Effector memory CD4-positive, alpha-beta T cell (primary cell): ENCODE results near the gene ZNF740.
"Not testable (repeated sequence)": the region's sequence is repeated elsewhere in the genome, so short reads cannot be mapped to it uniquely, and the experiment has no call there.

Source experiments
- DNase-seq, 3 donors: peaks; one replicate each; pipeline ENCODE4 v3.0.0-alpha.2; 2020
- H3K27ac ChIP-seq: 2 replicates; pipeline ENCODE4 v1.7.0; 2013; ENCODE audit warnings: mild to moderate bottlenecking, low read length, moderate library complexity; ENCODE audit not compliant: insufficient read depth, poor library complexity, severe bottlenecking
- H3K27me3 ChIP-seq: replicated peaks from 2 replicates; pipeline ENCODE4 v1.7.0; 2013; ENCODE audit warnings: mild to moderate bottlenecking, low read length; ENCODE audit not compliant: insufficient read depth, control insufficient read depth, poor library complexity, severe bottlenecking
- H3K36me3 ChIP-seq: 2 replicates; pipeline ENCODE4 v1.7.0; 2013; ENCODE audit warnings: mild to moderate bottlenecking, low read length, moderate library complexity; ENCODE audit not compliant: control insufficient read depth, insufficient read depth
- H3K4me1 ChIP-seq: 2 replicates; pipeline ENCODE4 v1.7.0; 2013; ENCODE audit warnings: low read length, mild to moderate bottlenecking; ENCODE audit not compliant: control insufficient read depth, insufficient read depth, poor library complexity, severe bottlenecking
- H3K4me3 ChIP-seq: 2 replicates; pipeline ENCODE4 v1.7.0; 2013; ENCODE audit warnings: low read length, low read depth, mild to moderate bottlenecking; ENCODE audit not compliant: insufficient read depth, poor library complexity, severe bottlenecking
- H3K9me3 ChIP-seq: 2 replicates; pipeline ENCODE4 v1.7.0; 2013; ENCODE audit warnings: mild to moderate bottlenecking, low read length, moderate library complexity; ENCODE audit not compliant: control insufficient read depth

Gene ZNF740

DNA sequence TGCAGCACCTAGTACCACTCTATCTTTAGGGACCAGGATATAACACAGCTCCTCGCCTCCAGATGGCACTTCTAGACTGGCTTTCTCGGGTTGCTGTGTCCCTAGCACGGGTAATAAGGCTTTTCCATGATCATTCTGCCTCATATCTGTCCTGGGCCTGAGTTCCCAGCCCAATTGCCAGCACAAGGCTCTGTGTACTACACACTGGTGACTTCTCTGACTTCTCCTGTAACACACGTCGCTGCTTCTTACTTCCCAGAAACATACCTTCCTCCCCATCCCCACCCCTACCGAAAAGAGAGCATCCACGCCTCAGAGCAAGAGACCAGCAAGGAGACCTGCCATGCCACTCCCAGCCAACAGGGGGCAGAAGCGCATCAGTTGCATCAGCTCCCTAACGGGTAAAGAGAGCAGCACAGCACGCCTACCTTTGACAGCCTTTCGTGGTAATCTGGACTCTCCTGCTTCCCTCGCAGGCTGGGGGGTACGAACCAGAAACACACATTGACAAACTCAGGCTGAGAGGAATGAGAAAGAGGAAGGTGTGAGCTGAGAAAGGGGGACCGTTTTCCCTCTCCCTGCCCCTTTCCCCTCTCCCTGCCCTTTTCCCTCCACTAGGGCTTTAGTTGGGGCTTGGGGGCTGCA, 21.2 kb upstream of the ZNF740 start:
- Histone ChIP-seq H3K27ac (no peak overlapping the region), H3K4me1 (peaks cover 5% of the 10 kb centered on the region), H3K27me3 (no peaks in the 10 kb centered on the region), H3K36me3 (no peaks in the 10 kb centered on the region), H3K4me3 (no peak overlapping the region), H3K9me3 (no peaks in the 10 kb centered on the region)
- peak; percentile 72 to 79 (median 72) for DNase-seq

DNA sequence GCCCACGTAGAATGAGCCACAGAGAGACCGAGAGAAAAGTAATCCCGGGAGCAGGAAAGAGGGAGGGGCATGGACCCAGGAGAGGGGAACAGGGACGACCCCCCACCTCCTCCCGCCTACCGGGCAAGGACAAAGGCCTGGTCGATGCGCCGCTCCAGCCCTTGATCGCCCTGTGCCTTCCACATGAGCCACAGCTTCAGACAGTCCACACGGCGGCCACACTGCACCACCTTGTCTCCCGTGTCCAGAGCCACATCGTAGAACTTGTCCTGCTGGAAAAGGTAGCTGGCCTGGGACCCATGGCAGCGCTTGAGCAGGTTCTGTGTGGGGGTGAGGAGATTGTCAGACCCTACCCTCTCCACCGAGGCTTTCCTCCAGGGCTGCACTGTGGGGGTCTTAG, 20.5 kb upstream of the ZNF740 start:
- no peaks in the 10 kb centered on the region for H3K9me3 ChIP-seq
- peaks cover 5% of the 10 kb centered on the region for H3K4me1 ChIP-seq
- H3K36me3 ChIP-seq, result no peaks in the 10 kb centered on the region
- no peaks in the 10 kb centered on the region for H3K27me3 ChIP-seq
- no peak overlapping the region for H3K4me3 ChIP-seq
- H3K27ac ChIP-seq, result no peak overlapping the region
- no peak for DNase-seq

DNA sequence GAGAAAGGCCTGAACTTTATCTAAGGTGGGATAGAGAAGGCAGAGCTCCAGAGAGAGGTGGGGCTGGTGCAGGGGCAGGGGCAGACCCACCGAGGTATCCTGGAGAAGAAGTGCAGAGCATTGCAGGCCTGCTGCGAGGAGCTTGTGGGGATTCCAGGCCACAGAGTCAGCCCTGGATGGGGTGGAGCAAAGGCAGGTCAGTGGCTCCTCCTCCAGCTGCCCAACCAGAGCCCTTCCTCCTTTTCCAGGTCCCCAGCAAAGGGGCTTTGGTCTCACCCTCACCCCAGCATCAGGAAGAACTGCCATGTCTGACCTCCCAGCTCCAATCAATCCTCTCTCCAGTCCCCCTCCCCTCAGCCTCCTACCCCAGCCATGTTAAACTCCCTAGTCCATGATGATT, 19.8 kb upstream of the ZNF740 start:
- Histone ChIP-seq H3K27ac (no peak overlapping the region), H3K27me3 (no peaks in the 10 kb centered on the region), H3K4me3 (no peak overlapping the region), H3K4me1 (peaks cover 5% of the 10 kb centered on the region), H3K36me3 (no peaks in the 10 kb centered on the region), H3K9me3 (no peaks in the 10 kb centered on the region)
- no peak for DNase-seq

DNA sequence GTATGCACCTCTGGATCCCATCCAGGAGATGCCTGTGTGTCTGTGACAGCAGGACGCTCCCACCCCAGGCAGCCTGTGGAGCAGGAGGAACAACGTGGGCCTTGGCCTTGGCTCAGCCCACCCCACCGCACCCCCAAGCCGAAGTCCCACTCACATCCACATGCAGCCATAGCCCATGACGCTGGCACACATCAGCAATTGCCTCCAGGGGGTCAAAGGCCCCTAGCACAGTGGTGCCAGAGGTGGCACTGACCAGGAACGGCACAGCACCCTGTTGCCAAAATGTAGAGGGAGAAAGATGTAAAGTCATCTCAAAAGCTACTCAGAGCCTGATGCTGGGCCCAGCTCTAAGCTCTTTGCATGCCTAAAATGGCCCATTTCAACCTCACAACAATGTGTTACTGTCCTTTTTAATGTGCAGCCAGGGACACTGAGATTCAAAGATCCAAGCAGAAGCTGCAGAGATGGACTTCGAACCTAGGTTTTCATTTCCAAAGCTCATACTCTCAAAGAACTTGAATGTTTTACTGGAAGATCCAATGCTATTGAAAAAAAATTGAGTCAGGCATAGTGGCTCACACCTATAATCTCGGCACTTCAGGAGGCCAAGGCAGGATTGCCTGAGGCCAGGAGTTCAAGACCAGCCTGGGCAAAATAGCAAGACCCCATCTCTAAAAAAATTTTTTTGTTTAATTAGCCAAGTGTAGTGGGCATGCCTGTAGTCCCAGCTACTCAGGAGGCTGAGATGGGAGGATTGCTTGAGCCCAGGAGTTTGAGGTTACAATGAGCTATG, 19.2 kb upstream of the ZNF740 start:
- DNase-seq, result no peak
- no peaks in the 10 kb centered on the region for H3K9me3 ChIP-seq
- no peak overlapping the region for H3K4me3 ChIP-seq

DNA sequence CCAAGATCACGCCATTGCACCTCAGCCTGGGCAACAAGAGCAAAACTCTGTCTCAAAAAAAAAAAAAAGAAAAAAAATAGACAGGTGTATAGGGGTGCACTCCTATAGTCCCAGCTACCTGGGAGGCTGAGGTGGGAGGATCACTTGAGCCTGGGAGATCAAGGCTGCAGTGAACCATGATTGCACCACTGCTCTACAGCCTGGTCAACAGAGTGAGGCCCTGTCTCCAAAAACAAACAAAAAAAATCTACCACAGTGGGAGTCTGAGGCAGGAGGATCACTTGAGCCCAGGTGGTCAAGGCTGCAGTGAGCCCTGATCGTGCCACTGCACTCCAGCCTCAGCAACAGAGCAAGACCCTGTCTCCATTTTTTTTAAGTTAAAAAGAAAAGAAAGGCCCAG, 17.5 kb upstream of the ZNF740 start:
- DNase-seq, result not testable (repeated sequence)

More for the DNA sequence above, 19.2 kb upstream of the ZNF740 start:
- H3K27ac ChIP-seq, result no peak overlapping the region
- no peaks in the 10 kb centered on the region for H3K36me3 ChIP-seq
- no peaks in the 10 kb centered on the region for H3K27me3 ChIP-seq
- peaks cover 5% of the 10 kb centered on the region for H3K4me1 ChIP-seq

DNA sequence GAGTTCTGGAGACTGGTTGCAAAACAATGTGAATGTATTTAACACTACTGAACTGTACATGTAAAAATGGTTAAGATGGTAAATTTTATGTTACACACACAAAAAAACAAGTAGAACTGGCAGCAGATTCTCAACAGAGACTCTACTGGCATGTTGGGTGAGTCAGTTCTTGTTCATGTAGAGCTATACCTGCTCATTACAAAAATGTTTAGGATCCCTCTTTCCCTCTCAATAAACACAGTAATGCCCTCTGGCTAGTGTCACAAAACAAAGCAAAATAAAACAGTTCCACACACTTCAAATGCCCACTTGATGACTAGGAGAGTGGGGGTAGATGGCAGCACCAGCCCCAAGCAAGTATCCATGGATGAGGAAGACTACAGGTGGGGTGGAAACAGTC, 13.7 kb upstream of the ZNF740 start:
- no peak for DNase-seq
- Histone ChIP-seq H3K36me3 (no peaks in the 10 kb centered on the region), H3K4me1 (no peaks in the 10 kb centered on the region), H3K27ac (no peak overlapping the region), H3K4me3 (no peak overlapping the region), H3K9me3 (no peaks in the 10 kb centered on the region), H3K27me3 (no peaks in the 10 kb centered on the region)

More for the DNA sequence above, 17.5 kb upstream of the ZNF740 start:
- not testable (repeated sequence) for H3K36me3 ChIP-seq, H3K9me3 ChIP-seq, H3K4me3 ChIP-seq, H3K4me1 ChIP-seq, H3K27ac ChIP-seq, H3K27me3 ChIP-seq

DNA sequence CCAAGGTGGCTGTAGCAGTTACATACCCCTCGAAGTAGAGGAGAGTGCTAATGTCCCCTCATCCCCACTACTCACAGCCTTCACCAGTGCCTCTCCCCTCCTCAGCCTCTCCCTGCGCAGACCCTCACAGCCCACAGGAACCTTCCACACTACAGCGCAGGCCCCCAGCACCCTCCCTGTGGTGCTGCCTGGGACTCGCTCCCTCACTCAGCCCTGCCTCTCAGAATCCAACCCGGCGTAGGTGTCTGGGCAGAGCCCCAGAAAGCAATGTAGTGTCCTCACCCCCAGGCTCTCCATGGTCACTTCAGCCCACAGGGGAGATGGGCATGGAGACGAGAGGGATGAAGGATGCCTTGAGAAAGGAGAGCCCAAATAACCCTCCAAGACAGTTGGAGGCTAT, 10.9 kb upstream of the ZNF740 start:
- DNase-seq, result no peak
- no peaks in the 10 kb centered on the region for H3K4me1 ChIP-seq
- no peaks in the 10 kb centered on the region for H3K36me3 ChIP-seq
- H3K27me3 ChIP-seq, result no peaks in the 10 kb centered on the region
- H3K27ac ChIP-seq, result no peak overlapping the region
- H3K9me3 ChIP-seq, result no peaks in the 10 kb centered on the region
- H3K4me3 ChIP-seq, result no peak overlapping the region

DNA sequence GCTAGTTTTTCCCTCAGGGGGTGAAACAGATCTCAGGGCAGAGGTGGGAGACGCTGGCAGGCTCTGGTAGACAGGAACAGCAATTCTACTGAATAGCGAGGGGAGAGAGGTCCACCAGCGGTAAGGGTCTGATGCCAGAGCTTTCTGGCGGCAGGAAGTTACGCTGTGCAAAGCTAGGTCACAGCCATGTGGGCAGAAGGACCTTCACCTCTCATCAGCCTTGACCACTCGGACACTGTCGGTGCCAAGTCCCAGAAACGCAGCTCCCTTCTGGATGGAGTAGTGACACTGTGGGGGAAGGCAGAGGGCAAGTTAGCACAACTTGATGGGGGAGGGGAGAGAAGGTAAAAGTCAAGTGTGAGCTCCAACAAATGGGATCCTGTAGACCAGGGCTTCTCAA, 10.3 kb upstream of the ZNF740 start:
- Histone ChIP-seq H3K9me3 (no peaks in the 10 kb centered on the region), H3K36me3 (no peaks in the 10 kb centered on the region), H3K27ac (no peak overlapping the region), H3K4me3 (no peak overlapping the region), H3K27me3 (no peaks in the 10 kb centered on the region), H3K4me1 (no peaks in the 10 kb centered on the region)
- DNase-seq, result no peak

DNA sequence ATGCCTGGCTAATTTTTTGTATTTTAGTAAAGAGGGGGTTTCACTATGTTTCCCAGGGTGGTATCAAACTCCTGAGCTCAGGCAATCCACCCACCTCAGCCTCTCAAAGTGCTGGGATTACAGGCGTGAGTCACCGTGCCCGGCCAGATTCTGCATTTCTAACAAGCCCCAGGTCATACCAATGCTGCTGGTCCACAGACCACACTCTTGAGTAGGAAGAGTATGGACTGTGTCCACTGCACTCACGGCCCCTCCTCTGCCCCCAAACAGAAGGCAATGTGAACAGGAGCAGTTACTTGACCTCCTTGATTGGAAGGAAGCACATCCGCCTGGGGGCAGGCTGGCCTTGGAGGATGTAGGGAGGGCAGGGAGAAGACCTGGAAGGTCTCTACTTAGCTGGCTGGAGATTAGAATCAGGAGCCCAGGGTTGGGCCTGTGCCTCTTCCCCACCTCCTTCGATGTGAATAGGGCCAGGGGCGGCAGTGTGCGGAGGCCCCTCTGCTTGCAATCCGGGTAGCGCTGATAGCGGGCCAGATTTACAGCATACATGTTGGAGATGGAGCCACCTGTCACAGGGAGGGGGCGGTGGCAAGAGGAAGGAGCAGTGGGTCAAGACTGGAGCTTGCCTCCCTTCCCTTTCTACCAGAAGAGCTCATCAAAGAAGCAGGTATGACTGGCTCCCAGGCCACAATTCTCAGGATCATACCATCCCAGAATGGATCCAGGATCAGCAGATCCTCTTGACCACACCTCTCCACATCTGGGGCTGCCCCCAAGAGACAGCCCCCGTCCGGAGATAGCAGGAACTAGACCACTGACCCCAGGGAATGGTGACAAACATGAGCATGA, 9.4 kb upstream of the ZNF740 start:
- no peaks in the 10 kb centered on the region for H3K4me1 ChIP-seq
- H3K27me3 ChIP-seq, result no peaks in the 10 kb centered on the region
- no peak overlapping the region for H3K27ac ChIP-seq
- no peaks in the 10 kb centered on the region for H3K9me3 ChIP-seq
- no peak for DNase-seq
- H3K4me3 ChIP-seq, result no peak overlapping the region
- H3K36me3 ChIP-seq, result no peaks in the 10 kb centered on the region
